Measurements from ENCODE around the gene VWA7. TPM values are rescaled to one million over a fixed set of nuclear protein-coding genes. Genes with fewer than 3 reads are reported as not detected.
A peak's percentile ranks its signal among the peaks of the same experiment; 100 is the strongest.
"Not testable (repeated sequence)": the region's sequence is repeated elsewhere in the genome, so short reads cannot be mapped to it uniquely, and the experiment has no call there.

The VWA7 gene
- polyA plus RNA-seq, 2 of the 4 experiments (the other 2 are of a cell fraction), result 1.1 TPM

- POLR2A ChIA-PET, result interaction anchor here (0.7 to 1.0 kb wide), 3 partner anchors 13 to 26 kb away, joined by 3 to 7 read pairs (median 4); partner anchors contain the start of gene VARS1
Observed at GRCh38 chr6:31821301-31822035, 44.3 kb upstream of the VWA7 start.

GRCh38 chr6:31820399-31820798 is 43.3 kb upstream of the VWA7 start:
- H3K4me2 ChIP-seq, result peak overlapping the region; percentile 94
- DNase-seq (ENCODE audit: low read depth in 1 of 2, low spot score in 1 of 2); H3K4me3 ChIP-seq; POLR2A ChIA-PET; H3K9me3 ChIP-seq; ATAC-seq; FAIRE-seq: not testable (repeated sequence)
- WGBS (ENCODE audit: missing lambda C conversion rate), result 66% methylated on average over 10 of the region's 10 CpGs
- peak overlapping the region; percentile 53 to 87; a peak in 4 of 6 replicates for H3K27ac ChIP-seq
- H3K4me1 ChIP-seq, result peaks cover 50% of the 10 kb centered on the region
- CTCF ChIA-PET, result interaction anchor here (1.6 to 1.8 kb wide), 2 partner anchors 10 to 90 kb away, joined by 3 to 6 read pairs; no protein-coding TSS in a partner anchor

More at GRCh38 chr6:31821301-31822035, 44.3 kb upstream of the VWA7 start:
- Histone ChIP-seq H3K27ac (peak overlapping the region; percentile 87 to 97), H3K9me3 (no peaks in the 10 kb centered on the region), H3K4me3 (peak overlapping the region; percentile 39), H3K4me2 (peak overlapping the region; percentile 94), H3K4me1 (peaks cover 56% of the 10 kb centered on the region)
- peak; percentile 30 to 71 for DNase-seq (ENCODE audit: low read depth in 1 of 2, low spot score in 1 of 2)
- FAIRE-seq, result no peak
- WGBS (ENCODE audit: missing lambda C conversion rate), result 4% methylated on average over 31 of the region's 39 CpGs
- ATAC-seq, result peak; percentile 48 to 63; a peak in 5 of 6 replicates
- TF ChIP-seq CBX2 (IDR thresholded peaks at IDR 0.05; ENCODE audit: borderline replicate concordance, low read depth) (no peak), HOXA7 (CRISPR knock-in tag; IDR thresholded peaks at IDR 0.05) (no peak), HDAC2 (IDR thresholded peaks at IDR 0.05) (no peak), CEBPB (IDR thresholded peaks at IDR 0.05) (peak; percentile 9 to 39; a peak in 1 of 4 replicates), FOSB (CRISPR knock-in tag; IDR thresholded peaks at IDR 0.05) (no peak), TP53 (CRISPR knock-in tag; IDR thresholded peaks at IDR 0.05) (no peak), JUN (IDR thresholded peaks at IDR 0.05) (0 out of 5 replicates have a peak, but pooled peaks of 1 of the 2 experiments have one; percentile 9), MYC (IDR thresholded peaks at IDR 0.05; ENCODE audit: borderline replicate concordance, low read length) (no peak), MAZ (IDR thresholded peaks at IDR 0.05; ENCODE audit: borderline replicate concordance, low read depth, low read length) (no peak), NPAS2 (CRISPR knock-in tag; IDR thresholded peaks at IDR 0.05; ENCODE audit: borderline replicate concordance) (no peak), NFE2L2 (conservative IDR thresholded peaks at IDR 0.05; ENCODE audit: low read length) (no peak), FOSL2 (IDR thresholded peaks at IDR 0.05) (no peak), FOSL2 (CRISPR knock-in tag; IDR thresholded peaks at IDR 0.05) (no peak), ATOH8 (CRISPR knock-in tag; IDR thresholded peaks at IDR 0.05; ENCODE audit: low read depth) (no peak)
- CTCF ChIA-PET, result interaction anchor here (0.6 to 1.6 kb wide), 6 partner anchors 9 to 283 kb away, joined by 3 to 5 read pairs (median 4); partner anchors contain the start of genes LSM2 and VARS1

GRCh38 chr6:31819871-31820299 is 42.8 kb upstream of the VWA7 start:
- ChIA-PET POLR2A (no interaction called here), CTCF (interaction anchor here (0.6 to 1.8 kb wide), 2 partner anchors 10 to 81 kb away, joined by 3 to 6 read pairs; no protein-coding TSS in a partner anchor)
- H3K4me2 ChIP-seq, result peak overlapping the region; percentile 94
- FAIRE-seq, result no peak
- peak overlapping the region; percentile 53 to 87 for H3K27ac ChIP-seq
- TF ChIP-seq NR3C1 (IDR thresholded peaks at IDR 0.05), result no peak
- peak; percentile 20; the same call in 1 of the 2 replicates for TF ChIP-seq POLR2A (IDR thresholded peaks at IDR 0.05; ENCODE audit: low read length)
- no peak overlapping the region for H3K4me3 ChIP-seq
- no peak for ATAC-seq
- no peak for DNase-seq (ENCODE audit: low read depth in 1 of 2, low spot score in 1 of 2)
- no peaks in the 10 kb centered on the region for H3K9me3 ChIP-seq
- H3K4me1 ChIP-seq, result peaks cover 46% of the 10 kb centered on the region

GRCh38 chr6:31817929-31818511 is 40.9 kb upstream of the VWA7 start:
- 7% methylated on average over 8 of the region's 8 CpGs for WGBS (ENCODE audit: missing lambda C conversion rate)
- not testable (repeated sequence) for DNase-seq (ENCODE audit: low read depth in 1 of 2, low spot score in 1 of 2); H3K9me3 ChIP-seq; ATAC-seq; FAIRE-seq
- peaks cover 45% of the 10 kb centered on the region for H3K4me1 ChIP-seq
- ChIA-PET POLR2A (interaction anchor here (2.3 kb wide), 1 partner anchor 10 kb away, joined by 13 read pairs; the partner anchor contains the start of gene HSPA1B), CTCF (interaction anchor here (0.6 to 2.4 kb wide), 6 partner anchors 9 to 78 kb away, joined by 3 to 5 read pairs (median 4); partner anchors contain the start of gene MSH5)
- H3K4me2 ChIP-seq, result peak overlapping the region; percentile 94
- H3K4me3 ChIP-seq, result peak overlapping the region; percentile 45
- H3K27ac ChIP-seq, result peak overlapping the region; percentile 27 to 87; a peak in 5 of 6 replicates
